Right atrium auricular region (tissue), 2 donors: Measurements from ENCODE around the gene OR7A10. TPM values are rescaled to one million over a fixed set of nuclear protein-coding genes. Genes with fewer than 3 reads are reported as not detected.
A peak's percentile ranks its signal among the peaks of the same experiment; 100 is the strongest.

Experiments
- DNase-seq: peaks from one replicate; pipeline ENCODE4 v3.0.0-alpha.2; 2019; ENCODE audit warnings: low spot score
- H3K27ac ChIP-seq, 2 donors: fragments of 200-600 bp; sonication (generic); 1 replicate in 1 of 2; 2 replicates in 1 of 2; pipeline ENCODE4 v1.5.1; 2016 to 2019
- H3K27me3 ChIP-seq, 2 donors: fragments of 200-600 bp; sonication (generic); one replicate each; pipeline versions ENCODE4 v1.5.1 to v1.6.0; 2017 to 2019
- H3K36me3 ChIP-seq: fragments of 200-600 bp; sonication (generic); one replicate; pipeline ENCODE4 v1.5.1; 2016
- H3K4me1 ChIP-seq, 2 donors: fragments of 200-600 bp; sonication (generic); one replicate each; pipeline versions ENCODE4 v1.5.1 to v1.6.0; 2017 to 2019
- H3K4me3 ChIP-seq, 2 donors: fragments of 200-600 bp; sonication (generic); 1 replicate in 1 of 2; 2 replicates in 1 of 2; pipeline ENCODE4 v1.5.1; 2017 to 2019; ENCODE audit warnings: mild to moderate bottlenecking in 1 of 2, moderate library complexity in 1 of 2
- H3K9me3 ChIP-seq, 2 donors: fragments of 200-600 bp; sonication (generic); one replicate each; pipeline ENCODE4 v1.5.1; 2019
- total RNA-seq, 2 donors: library from RNA; depleted of rRNA; stranded (reverse); fragments of >200 nt; gene quantifications; one replicate each; pipeline ENCODE4 v1.1.0, GENCODE V29; 2016
- TF ChIP-seq, protein P1 (sequence below), 2 donors: fragments of 200-600 bp; sonication (generic); IDR thresholded peaks; one replicate each; pipeline ENCODE4 v1.5.1; 2019; ENCODE audit warnings: antibody characterized with exemption in 2 of 2

OR7A10 gene
- total RNA-seq: not detected

DNA sequence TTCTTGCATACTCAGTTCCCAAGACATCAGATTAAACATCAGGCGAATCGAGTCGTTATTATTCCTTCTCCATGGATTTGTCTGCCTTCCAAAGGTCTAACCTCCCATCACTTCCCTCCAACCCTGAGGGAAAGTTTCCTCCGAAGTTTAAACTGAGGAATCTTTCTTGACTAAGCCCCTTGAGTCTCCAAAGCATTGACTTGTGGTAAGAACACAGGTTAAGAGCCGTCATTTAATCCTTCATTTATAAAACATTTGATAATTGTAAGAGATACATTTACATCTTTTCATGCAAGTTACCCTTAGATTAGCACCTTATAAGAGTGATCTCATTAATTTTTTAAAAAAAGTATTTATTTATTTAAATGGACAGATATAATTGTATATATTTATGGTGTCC is at the start of gene OR7A10:
Gene OR7A10 (minus strand): TSS at position 101 of the 400 bp plus-strand sequence. CDS start 7,045 bp downstream, outside the sequence.
- no peak within 1 kb of the TSS for H3K4me3 ChIP-seq
- H3K4me1 ChIP-seq: no peaks in the 10 kb centered on the region
- no peak for DNase-seq
- H3K27me3 ChIP-seq: no peaks in the 10 kb centered on the region
- TF ChIP-seq, protein P1, sequence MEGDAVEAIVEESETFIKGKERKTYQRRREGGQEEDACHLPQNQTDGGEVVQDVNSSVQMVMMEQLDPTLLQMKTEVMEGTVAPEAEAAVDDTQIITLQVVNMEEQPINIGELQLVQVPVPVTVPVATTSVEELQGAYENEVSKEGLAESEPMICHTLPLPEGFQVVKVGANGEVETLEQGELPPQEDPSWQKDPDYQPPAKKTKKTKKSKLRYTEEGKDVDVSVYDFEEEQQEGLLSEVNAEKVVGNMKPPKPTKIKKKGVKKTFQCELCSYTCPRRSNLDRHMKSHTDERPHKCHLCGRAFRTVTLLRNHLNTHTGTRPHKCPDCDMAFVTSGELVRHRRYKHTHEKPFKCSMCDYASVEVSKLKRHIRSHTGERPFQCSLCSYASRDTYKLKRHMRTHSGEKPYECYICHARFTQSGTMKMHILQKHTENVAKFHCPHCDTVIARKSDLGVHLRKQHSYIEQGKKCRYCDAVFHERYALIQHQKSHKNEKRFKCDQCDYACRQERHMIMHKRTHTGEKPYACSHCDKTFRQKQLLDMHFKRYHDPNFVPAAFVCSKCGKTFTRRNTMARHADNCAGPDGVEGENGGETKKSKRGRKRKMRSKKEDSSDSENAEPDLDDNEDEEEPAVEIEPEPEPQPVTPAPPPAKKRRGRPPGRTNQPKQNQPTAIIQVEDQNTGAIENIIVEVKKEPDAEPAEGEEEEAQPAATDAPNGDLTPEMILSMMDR (IDR thresholded peaks at IDR 0.05): no peak
- no peaks in the 10 kb centered on the region for H3K36me3 ChIP-seq
- no peaks in the 10 kb centered on the region for H3K9me3 ChIP-seq
- H3K27ac ChIP-seq: no peak within 1 kb of the TSS

DNA sequence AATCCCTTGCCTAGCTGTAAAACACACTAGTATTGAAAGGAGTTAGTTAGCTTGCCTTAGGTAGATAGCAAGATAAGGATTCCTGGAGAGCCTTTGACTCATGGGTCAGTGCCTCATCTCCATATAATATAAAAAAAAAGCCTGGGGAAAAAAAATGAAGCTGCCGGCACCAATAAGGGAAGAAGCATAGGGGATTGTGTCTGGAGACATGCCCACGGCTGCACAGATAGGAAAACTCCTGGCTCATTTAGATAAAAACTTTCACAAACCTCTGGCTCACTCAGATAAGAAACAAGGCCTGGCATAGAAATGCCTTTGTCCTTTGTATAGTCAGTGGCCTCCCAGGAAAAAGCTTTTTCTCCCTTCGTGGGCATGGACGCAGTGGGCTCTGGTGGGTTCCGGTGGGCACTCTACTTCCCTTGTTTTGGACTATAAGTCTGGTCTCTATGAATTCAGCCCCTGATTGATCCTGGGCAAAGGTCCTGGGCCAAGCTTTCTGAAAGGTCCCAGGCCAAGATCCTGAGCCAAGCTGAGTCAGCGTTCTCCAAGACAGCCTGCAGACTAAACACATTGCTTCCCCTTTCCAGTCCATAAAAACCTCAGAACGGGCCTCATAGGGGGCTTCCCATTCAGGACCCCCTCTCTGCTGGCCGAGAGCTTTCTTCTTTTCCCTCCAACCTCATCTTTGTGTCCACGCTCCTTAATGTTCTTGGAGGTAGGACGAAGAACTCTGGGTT is 42.1 kb upstream of the OR7A10 start:
- TF ChIP-seq, protein P1 (IDR thresholded peaks at IDR 0.05): no peak
- Histone ChIP-seq H3K27me3 (no peaks in the 10 kb centered on the region), H3K36me3 (no peaks in the 10 kb centered on the region), H3K27ac (no peak overlapping the region), H3K4me1 (peaks cover 0 to 9% of the 10 kb centered on the region in 2 donors), H3K9me3 (no peaks in the 10 kb centered on the region), H3K4me3 (no peak overlapping the region)
- no peak for DNase-seq

GRCh38 chr19:14889994-14890642 is 41.4 kb upstream of the OR7A10 start:
- no peak for DNase-seq
- no peaks in the 10 kb centered on the region for H3K9me3 ChIP-seq
- no peak overlapping the region for H3K27ac ChIP-seq
- TF ChIP-seq, protein P1 (IDR thresholded peaks at IDR 0.05): no peak
- H3K27me3 ChIP-seq: no peaks in the 10 kb centered on the region
- H3K4me3 ChIP-seq: no peak overlapping the region
- H3K4me1 ChIP-seq: peaks cover 0 to 9% of the 10 kb centered on the region in 2 donors
- no peaks in the 10 kb centered on the region for H3K36me3 ChIP-seq

GRCh38 chr19:14886032-14886431 is 37.3 kb upstream of the OR7A10 start, which contains the start of gene OR7A17:
Gene OR7A17, minus strand, starts transcription at chr19:14886132. Its CDS starts 4,777 bp downstream, at chr19:14881355.
- Histone ChIP-seq H3K9me3 (no peaks in the 10 kb centered on the region), H3K27ac (no peak within 1 kb of the TSS), H3K36me3 (no peaks in the 10 kb centered on the region), H3K27me3 (no peaks in the 10 kb centered on the region), H3K4me3 (no peak within 1 kb of the TSS), H3K4me1 (peaks cover 0 to 9% of the 10 kb centered on the region in 2 donors)
- TF ChIP-seq, protein P1 (IDR thresholded peaks at IDR 0.05): no peak
- no peak for DNase-seq

DNA sequence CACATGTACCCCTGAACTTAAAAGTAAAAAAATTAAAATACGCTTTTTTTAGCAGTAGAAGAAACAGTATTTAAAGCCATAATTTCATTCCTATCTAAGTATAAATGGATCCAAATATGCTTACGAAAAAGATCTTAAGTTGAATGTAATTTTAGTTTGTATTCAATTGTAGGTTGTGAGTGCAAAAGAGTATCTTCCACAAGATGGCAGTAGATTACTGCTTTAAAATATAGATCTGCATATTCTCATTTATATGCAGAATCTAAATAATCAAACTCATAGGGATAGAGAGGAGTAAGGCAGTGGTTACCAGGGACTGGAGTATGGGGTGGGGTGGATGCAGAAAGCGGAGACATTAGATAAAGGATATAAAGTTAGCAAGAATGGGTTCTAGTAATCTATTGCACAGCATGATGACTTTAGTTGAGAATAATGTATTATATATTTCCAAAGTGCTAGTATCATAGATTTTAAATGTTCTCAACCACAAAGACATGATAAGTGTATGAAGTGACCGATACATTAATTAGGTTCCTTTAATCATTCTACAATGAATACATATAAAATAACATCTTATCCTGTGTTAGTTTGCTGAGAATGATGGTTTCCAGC is 23.0 kb upstream of the OR7A10 start:
- Histone ChIP-seq H3K4me1 (no peaks in the 10 kb centered on the region), H3K4me3 (no peak overlapping the region), H3K27me3 (no peaks in the 10 kb centered on the region), H3K9me3 (peaks cover 0 to 8% of the 10 kb centered on the region in 2 donors), H3K36me3 (no peaks in the 10 kb centered on the region), H3K27ac (no peak overlapping the region)
- no peak for DNase-seq
- TF ChIP-seq, protein P1 (IDR thresholded peaks at IDR 0.05): peak in 1 of 2 donors; percentile 41
